Kidney (tissue), 22 donors: ENCODE results near the gene MAMLD1. TPM values are rescaled to one million over a fixed set of nuclear protein-coding genes. Genes with fewer than 3 reads are reported as not detected.

Source experiments
- DNase-seq, 5 donors: peaks; one replicate each; pipeline ENCODE4 v3.0.0-alpha.2; 2013 to 2020
- FAIRE-seq: peaks from 2 replicates; lab custom pipeline; 2012; peaks lifted over from hg19 to GRCh38; lab: Jason Lieb, UNC
- H3K27ac ChIP-seq, 2 donors: one replicate each; pipeline ENCODE4 v1.7.0; 2013; ENCODE audit warnings: low read depth in 2 of 2, low read length in 2 of 2, inconsistent platforms in 1 of 2
- H3K27me3 ChIP-seq: one replicate; pipeline ENCODE4 v1.7.1; 2013; ENCODE audit warnings: low read length, inconsistent platforms; ENCODE audit not compliant: control insufficient read depth, insufficient read depth
- H3K36me3 ChIP-seq, 3 donors: one replicate each; pipeline versions ENCODE4 v1.7.0 to v1.7.1; 2013; ENCODE audit warnings: low read length in 3 of 3, control low read depth in 1 of 3, inconsistent platforms in 1 of 3; ENCODE audit not compliant: insufficient read depth in 3 of 3, control insufficient read depth in 2 of 3
- H3K4me1 ChIP-seq, 3 donors: one replicate each; pipeline versions ENCODE4 v1.7.0 to v1.7.1; 2013; ENCODE audit warnings: low read length in 3 of 3, inconsistent platforms in 1 of 3, low read depth in 1 of 3; ENCODE audit not compliant: control insufficient read depth in 2 of 3, insufficient read depth in 2 of 3
- H3K4me3 ChIP-seq, 3 donors: one replicate each; pipeline versions ENCODE4 v1.7.0 to v1.8.1; 2013; ENCODE audit warnings: low read length in 3 of 3, control low read depth in 1 of 3, inconsistent platforms in 1 of 3
- H3K9ac ChIP-seq, 3 donors: one replicate each; pipeline versions ENCODE4 v1.7.0 to v1.7.1; 2013; ENCODE audit warnings: low read length in 3 of 3, control low read depth in 1 of 3, inconsistent platforms in 1 of 3
- H3K9me3 ChIP-seq, 3 donors: one replicate each; pipeline versions ENCODE4 v1.7.0 to v1.7.1; 2013; ENCODE audit warnings: low read length in 3 of 3, control low read depth in 1 of 3, inconsistent platforms in 1 of 3; ENCODE audit not compliant: control insufficient read depth in 2 of 3, insufficient read depth in 1 of 3
- CTCF ChIP-seq: IDR thresholded peaks from 3 replicates; pipeline ENCODE4 v1.5.1; 2012; ENCODE audit warnings: mild to moderate bottlenecking, moderate library complexity, borderline replicate concordance; ENCODE audit not compliant: insufficient read depth; ENCODE audit errors: extremely low read depth
- intact Hi-C: fragments of 100-400 bp; cut with DNase I; formaldehyde crosslinking; loops from one replicate; pipeline ENCODE4 v1.11.1; 2022
- long read RNA-seq, 10 donors: library from polyadenylated mRNA in 1 of 10; unstranded in 1 of 10; transcript quantifications; one replicate each; pipeline ENCODE4 v2.0.0 and lab custom pipeline, GENCODE V29; 2021 to 2026
- polyA plus RNA-seq: library from polyadenylated mRNA; stranded (reverse); fragments of 350-450 nt; fragmentation: Illumina TruSeq; extraction: RNeasy Lipid Tissue Mini Kit (QIAGEN cat#74804); gene quantifications from one replicate; pipeline ENCODE4 v1.2.3, GENCODE V29; 2014; ENCODE audit warnings: low read depth, low replicate concordance; ENCODE audit not compliant: insufficient read depth
- total RNA-seq: library from RNA; stranded (reverse); fragmentation: NEBNext Ultra II Directional; extraction: Animal tissue kit (Norgen Biotek cat#: 25700); gene quantifications from one replicate; pipeline ENCODE4 v1.2.1, GENCODE V29; 2021
- donor health status: control.
- donor health status: control.
- donor health status: control.
- donor health status: control.
- donor health status: control.
- donor health status: DM: yes; HTN: yes; CAD: no.
- donor health status: Normal renal cell carcinoma (clear cell type).

Gene MAMLD1
- total RNA-seq (6.5 TPM), polyA plus RNA-seq (1.4 TPM)
- long read RNA-seq, donor 1 = 0 reads
- long read RNA-seq, donor 2, partial matches to known transcripts = 0 of 1 reads
- long read RNA-seq, donor 2, other reads (novel, unspliced or antisense) = 0 of 1 reads
- long read RNA-seq, donor 3 = 0 reads
- long read RNA-seq, donor 4 = 0 reads
- long read RNA-seq, donor 5, partial matches to known transcripts = 0 of 1 reads
- long read RNA-seq, donor 5, other reads (novel, unspliced or antisense) = 0 of 1 reads
- long read RNA-seq, donor 6 = 0 reads
- long read RNA-seq, donor 7, partial matches to known transcripts = 0 of 3 reads
- long read RNA-seq, donor 7, other reads (novel, unspliced or antisense) = 3 of 3 reads
- long read RNA-seq, donor 8 = 0 reads
- long read RNA-seq, donor 9 = 0 reads
- long read RNA-seq, donor 10 = 0 reads

GRCh38 chrX:150362599-150363481, at the start of gene MAMLD1:
TSS of gene MAMLD1 (plus strand) at chrX:150363317. CDS start at chrX:150445517, 82,200 bp downstream.
- peak within 1 kb of the TSS; percentile 41 to 56 (median 54) for H3K4me3 ChIP-seq
- peaks cover 0 to 2% (median 0%) of the 10 kb centered on the region in 3 donors for H3K4me1 ChIP-seq
- intact Hi-C loops = loop anchor here (10.0 kb wide), 1 partner anchor 398 kb away; no protein-coding TSS in a partner anchor
- peak within 1 kb of the TSS; percentile 57 to 75 for H3K27ac ChIP-seq
- FAIRE-seq (no peak), DNase-seq (peak; percentile 52 to 91 (median 73))
- H3K9ac ChIP-seq = peak within 1 kb of the TSS in 1 of 3 donors; percentile 51
- H3K36me3 ChIP-seq = no peaks in the 10 kb centered on the region
- TF ChIP-seq CTCF = no peak
- H3K9me3 ChIP-seq = no peaks in the 10 kb centered on the region
- H3K27me3 ChIP-seq = peaks cover 5% of the 10 kb centered on the region

- no peak for FAIRE-seq
- Histone ChIP-seq H3K9ac (no peak overlapping the region), H3K27me3 (no peaks in the 10 kb centered on the region), H3K9me3 (no peaks in the 10 kb centered on the region), H3K4me1 (no peaks in the 10 kb centered on the region), H3K4me3 (no peak overlapping the region), H3K27ac (no peak overlapping the region), H3K36me3 (no peaks in the 10 kb centered on the region)
- no peak for TF ChIP-seq CTCF
- DNase-seq = no peak
- intact Hi-C loops = no loop called here
Observed at GRCh38 chrX:150313514-150313913, 49.6 kb upstream of the MAMLD1 start.

GRCh38 chrX:150314186-150314585, 48.9 kb upstream of the MAMLD1 start:
- H3K9ac ChIP-seq = no peak overlapping the region
- H3K27me3 ChIP-seq = no peaks in the 10 kb centered on the region
- no peak overlapping the region for H3K4me3 ChIP-seq
- no peak overlapping the region for H3K27ac ChIP-seq
- TF ChIP-seq CTCF = no peak
- no peak for DNase-seq
- no peak for FAIRE-seq
- no peaks in the 10 kb centered on the region for H3K4me1 ChIP-seq
- intact Hi-C loops = no loop called here
- H3K9me3 ChIP-seq = no peaks in the 10 kb centered on the region
- H3K36me3 ChIP-seq = no peaks in the 10 kb centered on the region
